Measurements from ENCODE around the gene VEGFB.

DNA sequence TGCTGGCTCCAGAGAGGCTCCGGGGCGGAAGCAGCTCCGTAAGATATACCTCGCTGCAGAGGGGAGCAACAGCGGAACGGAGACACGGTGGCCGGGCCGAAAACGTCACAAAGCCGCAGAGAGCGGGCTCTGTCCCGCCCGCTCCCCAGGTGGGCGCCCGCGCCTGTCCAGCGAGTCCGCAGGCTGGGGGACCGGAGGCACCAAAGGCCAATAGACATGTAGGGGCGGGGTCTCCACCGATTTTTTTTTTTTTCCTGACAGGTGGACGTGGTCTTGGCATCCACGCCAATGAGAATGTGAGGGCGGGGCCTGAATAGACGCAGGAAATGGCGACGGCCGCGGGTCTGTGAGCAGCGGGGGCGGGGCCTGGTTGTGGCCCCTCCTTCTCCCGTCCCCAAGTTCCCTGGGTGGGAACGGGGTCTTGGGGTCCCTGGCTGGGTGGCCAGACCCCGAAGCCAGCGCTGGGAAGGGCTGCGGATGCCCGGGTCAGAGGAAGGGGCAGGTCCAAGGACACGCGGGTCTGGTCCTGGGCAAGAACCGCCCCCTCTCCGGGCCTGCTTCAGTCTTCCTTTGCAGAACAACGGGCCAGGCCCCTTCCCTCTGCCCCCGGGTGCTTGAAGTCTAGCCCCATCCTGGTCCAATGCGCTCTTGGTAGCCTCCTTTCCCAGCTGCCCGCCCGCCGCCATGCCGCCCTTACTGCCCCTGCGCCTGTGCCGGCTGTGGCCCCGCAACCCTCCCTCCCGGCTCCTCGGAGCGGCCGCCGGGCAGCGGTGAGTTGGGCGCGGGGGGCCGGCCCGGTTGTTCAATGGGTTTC, 4.0 kb upstream of the VEGFB start, which contains the start of gene DNAJC4:
- TF ChIP-seq CTCF (conservative IDR thresholded peaks at IDR 0.05; ENCODE audit: low read depth, low read length) (no peak), RCOR1 (IDR thresholded peaks at IDR 0.05; ENCODE audit: insufficient replicate concordance, low read length) (no peak), POLR2A (IDR thresholded peaks at IDR 0.05; ENCODE audit: low read depth, low read length) (no peak), NFE2L2 (IDR thresholded peaks at IDR 0.05; ENCODE audit: low read depth, low read length) (no peak), MXI1 (IDR thresholded peaks at IDR 0.05; ENCODE audit: borderline replicate concordance, low read depth, low read length) (0 out of 2 replicates have a peak, but pooled peaks have one; percentile 32), FOS (IDR thresholded peaks at IDR 0.05; ENCODE audit: low read depth, low read length) (no peak), CEBPB (IDR thresholded peaks at IDR 0.05; ENCODE audit: low read depth, low read length) (no peak), RAD21 (IDR thresholded peaks at IDR 0.05; ENCODE audit: low read length) (no peak), RFX5 (IDR thresholded peaks at IDR 0.05; ENCODE audit: low read depth, low read length) (no peak), USF2 (IDR thresholded peaks at IDR 0.05; ENCODE audit: low read depth, low read length) (no peak), BHLHE40 (IDR thresholded peaks at IDR 0.05; ENCODE audit: low read depth, low read length) (no peak), CHD1 (IDR thresholded peaks at IDR 0.05; ENCODE audit: low read depth, low read length) (no peak)
- TF ChIP-seq, protein P1, sequence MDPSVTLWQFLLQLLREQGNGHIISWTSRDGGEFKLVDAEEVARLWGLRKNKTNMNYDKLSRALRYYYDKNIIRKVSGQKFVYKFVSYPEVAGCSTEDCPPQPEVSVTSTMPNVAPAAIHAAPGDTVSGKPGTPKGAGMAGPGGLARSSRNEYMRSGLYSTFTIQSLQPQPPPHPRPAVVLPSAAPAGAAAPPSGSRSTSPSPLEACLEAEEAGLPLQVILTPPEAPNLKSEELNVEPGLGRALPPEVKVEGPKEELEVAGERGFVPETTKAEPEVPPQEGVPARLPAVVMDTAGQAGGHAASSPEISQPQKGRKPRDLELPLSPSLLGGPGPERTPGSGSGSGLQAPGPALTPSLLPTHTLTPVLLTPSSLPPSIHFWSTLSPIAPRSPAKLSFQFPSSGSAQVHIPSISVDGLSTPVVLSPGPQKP (IDR thresholded peaks at IDR 0.05; ENCODE audit: borderline replicate concordance, low read depth, low read length) = no peak
